ENCODE measurements around the gene ITGB3BP.

ITGB3BP gene

GRCh38 chr1:63418101-63418500 lies 104.9 kb downstream of the ITGB3BP start:
- DNase-seq (ENCODE audit: low spot score), result no peak

GRCh38 chr1:63414691-63415365 lies 108.2 kb downstream of the ITGB3BP start:
- DNase-seq (ENCODE audit: low spot score), result no peak

- no peak for DNase-seq (ENCODE audit: low spot score)
These were observed 109.6 kb downstream of the ITGB3BP start for GRCh38 chr1:63413394-63413793.

- DNase-seq (ENCODE audit: low spot score), result no peak
These were observed 112.0 kb downstream of the ITGB3BP start for GRCh38 chr1:63411066-63411465.

GRCh38 chr1:63408331-63408730 lies 114.7 kb downstream of the ITGB3BP start:
- no peak for DNase-seq (ENCODE audit: low spot score)

GRCh38 chr1:63407002-63407401 lies 116.0 kb downstream of the ITGB3BP start:
- DNase-seq (ENCODE audit: low spot score), result no peak

GRCh38 chr1:63405987-63406386 lies 117.0 kb downstream of the ITGB3BP start:
- DNase-seq (ENCODE audit: low spot score), result no peak

- DNase-seq (ENCODE audit: low spot score), result no peak
These were observed 118.0 kb downstream of the ITGB3BP start for GRCh38 chr1:63405021-63405420.

- DNase-seq (ENCODE audit: low spot score), result no peak
These were observed 119.6 kb downstream of the ITGB3BP start for GRCh38 chr1:63403386-63403785.

GRCh38 chr1:63401945-63402344 lies 121.1 kb downstream of the ITGB3BP start:
- DNase-seq (ENCODE audit: low spot score), result no peak
